KOPT-K1 (cell line): ENCODE measurements around the gene LYPD6.

Source experiments
- H3K27ac ChIP-seq: fragments of 200-600 bp; sonication (generic); 2 replicates; pipeline ENCODE4 v1.5.1; 2016; ENCODE audit warnings: antibody characterized with exemption, mild to moderate bottlenecking, low read depth, low read length; ENCODE audit not compliant: poor library complexity, severe bottlenecking
- H3K36me3 ChIP-seq: fragments of 200-600 bp; sonication (generic); 2 replicates; pipeline ENCODE4 v1.5.1; 2017; ENCODE audit warnings: antibody characterized with exemption, mild to moderate bottlenecking, low read length, moderate library complexity; ENCODE audit not compliant: insufficient read depth
- H3K9me3 ChIP-seq: fragments of 200-600 bp; sonication (generic); 2 replicates; pipeline ENCODE4 v1.5.1; 2017; ENCODE audit warnings: antibody characterized with exemption, low read length, mild to moderate bottlenecking; ENCODE audit not compliant: insufficient read depth, poor library complexity, severe bottlenecking

Gene LYPD6

GRCh38 chr2:149370061-149370775 lies 39.8 kb downstream of the LYPD6 start:
- Histone ChIP-seq H3K9me3 (no peaks in the 10 kb centered on the region), H3K36me3 (no peaks in the 10 kb centered on the region), H3K27ac (no peak overlapping the region)

GRCh38 chr2:149371476-149371875 lies 41.1 kb downstream of the LYPD6 start:
- H3K27ac ChIP-seq = no peak overlapping the region
- H3K9me3 ChIP-seq = no peaks in the 10 kb centered on the region
- H3K36me3 ChIP-seq = no peaks in the 10 kb centered on the region

DNA sequence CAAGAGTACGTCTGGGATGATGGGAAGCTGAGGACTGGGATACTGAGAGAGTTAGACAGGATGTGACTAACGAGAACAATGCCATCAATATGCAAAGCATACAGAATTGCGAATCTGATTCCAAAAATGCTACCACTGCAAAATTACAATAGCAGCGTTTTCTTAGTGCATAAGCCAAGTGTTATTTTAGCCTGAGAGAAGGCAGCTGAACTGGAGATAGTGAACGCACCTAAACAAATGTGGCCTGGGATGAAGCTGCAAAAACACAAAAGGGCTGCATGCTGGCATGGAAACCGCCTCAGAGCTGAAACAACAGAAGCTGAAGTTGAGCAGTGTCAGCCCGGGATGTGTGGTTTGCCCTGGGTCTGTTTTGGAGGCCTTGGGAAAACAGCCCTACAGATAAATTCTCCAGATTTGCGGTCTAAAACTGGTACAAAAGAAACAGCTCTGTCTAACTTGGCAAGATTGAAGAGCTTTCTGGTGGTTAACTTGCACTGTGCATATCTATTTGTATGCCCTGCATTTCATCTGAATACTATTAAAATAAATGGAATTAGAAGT lies 45.5 kb downstream of the LYPD6 start:
- Histone ChIP-seq H3K36me3 (no peaks in the 10 kb centered on the region), H3K9me3 (no peaks in the 10 kb centered on the region), H3K27ac (no peak overlapping the region)

DNA sequence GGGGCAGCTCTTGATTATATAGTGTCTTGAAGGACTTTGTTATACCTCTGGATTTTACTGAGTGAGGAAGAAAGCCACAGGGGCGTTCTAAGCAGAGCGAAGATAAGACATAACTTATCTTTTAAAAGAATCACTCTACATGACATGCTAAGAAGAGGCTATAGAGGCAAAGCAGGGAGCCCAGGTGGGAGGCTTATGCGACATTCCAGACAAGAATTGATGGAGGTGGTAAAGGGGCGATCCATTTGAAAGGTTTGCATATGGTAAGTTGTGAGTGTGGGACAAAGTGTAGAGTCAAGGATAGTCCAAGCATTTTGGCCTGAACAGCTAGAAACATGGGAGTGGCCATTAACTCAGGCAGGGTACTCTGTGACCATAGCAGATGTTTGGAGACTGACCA lies 49.8 kb downstream of the LYPD6 start:
- H3K36me3 ChIP-seq = no peaks in the 10 kb centered on the region
- H3K9me3 ChIP-seq = no peaks in the 10 kb centered on the region
- no peak overlapping the region for H3K27ac ChIP-seq

GRCh38 chr2:149383340-149383739 lies 53.0 kb downstream of the LYPD6 start:
- Histone ChIP-seq H3K27ac (no peak overlapping the region), H3K9me3 (no peaks in the 10 kb centered on the region), H3K36me3 (no peaks in the 10 kb centered on the region)

DNA sequence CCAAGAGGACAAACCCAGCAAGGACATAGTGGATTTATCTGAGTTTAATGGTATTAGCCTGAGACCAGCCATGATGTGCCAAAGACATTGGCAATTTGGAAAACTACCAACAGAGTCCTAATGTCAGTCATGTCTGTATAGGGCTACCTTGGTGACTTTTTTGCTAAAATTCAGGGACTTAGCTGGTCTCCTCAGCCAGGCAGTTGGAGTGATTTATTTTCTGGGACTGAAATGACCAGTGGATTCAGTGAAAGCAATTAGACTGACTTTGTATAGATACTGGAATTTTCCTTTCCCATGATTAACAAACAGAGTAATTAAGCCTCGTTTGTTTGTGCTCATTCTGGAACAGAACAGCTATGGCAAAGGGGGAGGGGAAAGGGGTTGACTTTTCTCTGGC lies 55.0 kb downstream of the LYPD6 start:
- Histone ChIP-seq H3K36me3 (no peaks in the 10 kb centered on the region), H3K9me3 (no peaks in the 10 kb centered on the region)

GRCh38 chr2:149387411-149387810 lies 57.0 kb downstream of the LYPD6 start:
- H3K9me3 ChIP-seq = no peaks in the 10 kb centered on the region
- H3K27ac ChIP-seq = no peak overlapping the region

More for the DNA sequence above, 55.0 kb downstream of the LYPD6 start:
- no peak overlapping the region for H3K27ac ChIP-seq

GRCh38 chr2:149388120-149388816 lies 57.9 kb downstream of the LYPD6 start:
- no peaks in the 10 kb centered on the region for H3K9me3 ChIP-seq
- no peak overlapping the region for H3K27ac ChIP-seq
- H3K36me3 ChIP-seq = no peaks in the 10 kb centered on the region

More at GRCh38 chr2:149387411-149387810, 57.0 kb downstream of the LYPD6 start:
- no peaks in the 10 kb centered on the region for H3K36me3 ChIP-seq

- no peaks in the 10 kb centered on the region for H3K9me3 ChIP-seq
- H3K27ac ChIP-seq = no peak overlapping the region
- H3K36me3 ChIP-seq = no peaks in the 10 kb centered on the region
Observed at GRCh38 chr2:149389506-149390167, 59.2 kb downstream of the LYPD6 start.

DNA sequence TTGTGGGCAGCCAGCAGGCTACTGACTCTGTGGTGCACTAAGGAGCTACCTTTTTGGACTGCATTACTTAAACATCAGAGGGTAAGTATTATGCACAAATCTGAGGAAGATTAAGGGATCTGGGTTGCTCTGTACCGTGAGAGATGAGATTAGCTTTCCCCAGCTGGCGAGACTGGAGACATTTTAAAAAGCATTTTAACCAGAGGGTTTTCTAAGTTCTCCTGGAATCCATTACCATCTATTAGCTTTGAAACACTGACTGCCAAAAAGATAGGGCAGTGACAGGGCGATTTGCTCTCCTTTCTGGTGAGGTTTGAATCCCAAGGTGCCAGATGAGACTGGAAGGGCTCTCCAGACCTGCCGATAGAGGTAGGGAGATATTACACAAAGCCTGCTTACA lies 63.2 kb downstream of the LYPD6 start:
- Histone ChIP-seq H3K36me3 (no peaks in the 10 kb centered on the region), H3K9me3 (no peaks in the 10 kb centered on the region), H3K27ac (no peak overlapping the region)

GRCh38 chr2:149394864-149395263 lies 64.5 kb downstream of the LYPD6 start:
- no peaks in the 10 kb centered on the region for H3K9me3 ChIP-seq
- H3K27ac ChIP-seq = no peak overlapping the region
- H3K36me3 ChIP-seq = no peaks in the 10 kb centered on the region

GRCh38 chr2:149399934-149400615 lies 69.7 kb downstream of the LYPD6 start:
- Histone ChIP-seq H3K27ac (no peak overlapping the region), H3K36me3 (no peaks in the 10 kb centered on the region), H3K9me3 (no peaks in the 10 kb centered on the region)

DNA sequence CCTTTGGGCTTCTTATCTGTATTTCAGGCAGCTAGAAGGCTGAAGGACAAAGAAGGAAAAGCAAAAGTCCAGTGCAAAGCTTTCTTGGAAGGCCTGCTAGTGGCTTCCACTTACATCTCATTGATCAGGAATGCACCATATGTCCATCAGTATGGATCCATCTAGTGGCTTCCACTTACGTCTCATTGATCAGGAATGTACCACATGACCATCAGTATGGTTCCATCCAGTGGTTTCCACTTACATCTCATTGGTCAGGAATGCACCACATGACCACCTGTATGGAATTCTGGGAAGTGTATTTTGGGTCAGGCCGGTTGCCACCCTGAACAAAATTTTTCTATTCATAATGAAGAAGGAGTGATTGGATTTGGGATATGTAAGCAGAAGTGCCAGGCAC lies 70.6 kb downstream of the LYPD6 start:
- Histone ChIP-seq H3K27ac (no peak overlapping the region), H3K36me3 (no peaks in the 10 kb centered on the region), H3K9me3 (no peaks in the 10 kb centered on the region)

DNA sequence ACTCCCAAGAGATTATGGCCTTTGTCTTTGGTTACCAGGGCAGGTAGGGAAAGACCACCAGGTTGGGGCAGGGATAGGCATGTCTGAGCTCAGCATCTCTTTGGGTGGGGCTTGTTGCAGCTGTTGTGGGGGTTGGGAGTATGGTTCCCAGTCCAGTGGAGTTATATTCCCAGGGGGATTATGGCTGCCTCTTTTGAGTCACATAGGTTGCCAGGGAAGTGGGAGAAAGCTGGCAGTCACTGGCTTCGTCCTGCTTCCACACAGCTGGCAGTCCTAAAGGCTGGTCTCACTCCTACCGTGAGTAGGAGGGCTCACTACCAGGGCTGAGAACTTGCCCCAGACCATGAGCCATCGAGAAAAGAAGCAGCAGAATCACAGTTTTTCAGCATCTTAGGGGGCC lies 79.1 kb downstream of the LYPD6 start:
- no peaks in the 10 kb centered on the region for H3K9me3 ChIP-seq
- H3K27ac ChIP-seq = no peak overlapping the region
- no peaks in the 10 kb centered on the region for H3K36me3 ChIP-seq
